Measurements from ENCODE around the gene CSNK2A2.

The CSNK2A2 gene

DNA sequence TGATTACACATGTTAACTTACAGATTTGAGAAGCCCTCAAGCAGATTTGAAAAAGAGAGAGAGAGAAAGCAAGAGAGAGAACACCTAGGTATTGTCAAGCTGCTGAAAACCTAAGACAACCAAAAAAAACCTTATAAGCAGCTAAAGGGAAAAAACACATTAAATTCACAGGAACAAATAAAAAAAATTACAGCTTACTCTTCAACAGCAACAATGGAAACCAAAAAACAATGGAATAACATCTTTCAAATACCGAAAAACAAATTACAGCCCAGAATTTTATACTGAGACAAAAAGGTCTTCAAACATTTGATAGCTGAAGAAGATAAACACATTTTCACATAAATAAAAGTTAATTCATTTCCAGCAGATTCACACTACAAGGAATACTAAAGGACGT lies 60.3 kb downstream of the CSNK2A2 start:
- DNase-seq: no peak

DNA sequence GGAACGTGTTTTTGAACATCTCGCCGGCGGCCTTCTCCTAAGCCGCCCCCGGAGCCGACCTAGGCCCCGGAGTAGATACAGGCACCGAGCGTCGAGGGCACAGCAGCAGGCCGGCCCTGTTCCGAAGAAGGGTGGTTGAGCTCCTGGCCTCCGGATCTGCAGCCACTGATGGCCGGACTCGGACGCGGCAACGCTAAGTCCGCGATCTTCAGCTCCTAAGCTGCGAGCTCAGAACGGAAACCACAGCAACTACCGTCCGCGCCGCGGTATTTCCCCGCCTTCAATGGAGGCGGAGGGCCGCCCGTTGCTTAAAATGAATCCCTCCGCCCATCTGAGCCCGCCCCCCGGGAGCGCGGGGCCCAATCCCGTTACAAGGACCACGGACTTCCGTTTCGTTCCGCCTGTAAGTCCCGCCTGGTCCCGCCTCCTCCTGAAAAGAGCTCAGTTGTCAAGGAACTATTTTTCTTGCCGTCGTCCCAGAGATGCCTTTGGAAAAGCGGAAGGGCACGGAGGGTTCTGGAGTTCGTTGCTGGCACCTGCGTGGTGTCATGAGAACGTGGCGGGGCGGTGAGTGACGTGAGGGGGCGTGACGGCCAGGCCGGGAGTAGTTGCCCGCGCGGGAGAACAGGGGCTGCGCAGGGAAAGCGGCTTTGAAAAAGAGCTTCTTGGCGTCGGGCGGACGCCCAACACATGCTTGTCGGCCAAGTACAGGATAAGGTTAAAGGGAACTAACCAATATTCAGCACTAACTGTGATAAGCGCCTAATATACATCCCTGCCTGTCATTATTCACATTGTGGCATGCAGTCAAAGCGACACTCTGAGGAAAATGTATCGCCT lies 68.6 kb downstream of the CSNK2A2 start, which contains the start of gene CFAP20:
Gene CFAP20, minus strand, starts transcription at position 285 of the 840 bp plus-strand sequence. Its CDS starts 266 bp downstream, at position 19.
- peak; percentile 100 for DNase-seq

DNA sequence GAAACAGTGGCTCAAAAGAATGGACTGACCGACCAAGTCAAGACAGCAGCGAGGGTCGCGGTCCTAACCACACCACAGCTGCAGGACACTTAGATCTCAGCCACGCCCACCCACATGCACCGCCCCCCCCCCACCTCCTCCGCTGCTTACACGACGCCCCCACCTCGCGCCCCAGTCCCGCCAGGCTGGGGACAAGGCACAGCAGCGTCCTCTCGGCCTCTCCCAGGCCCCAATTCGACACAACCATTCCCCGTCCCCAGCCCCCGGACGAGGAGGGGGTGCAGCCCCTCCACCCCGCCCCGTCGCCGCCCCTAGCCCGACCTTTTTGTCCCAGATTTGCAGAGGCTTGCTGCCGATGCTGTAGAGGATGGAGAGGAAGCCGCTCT lies 69.2 kb downstream of the CSNK2A2 start:
- no peak for DNase-seq

DNA sequence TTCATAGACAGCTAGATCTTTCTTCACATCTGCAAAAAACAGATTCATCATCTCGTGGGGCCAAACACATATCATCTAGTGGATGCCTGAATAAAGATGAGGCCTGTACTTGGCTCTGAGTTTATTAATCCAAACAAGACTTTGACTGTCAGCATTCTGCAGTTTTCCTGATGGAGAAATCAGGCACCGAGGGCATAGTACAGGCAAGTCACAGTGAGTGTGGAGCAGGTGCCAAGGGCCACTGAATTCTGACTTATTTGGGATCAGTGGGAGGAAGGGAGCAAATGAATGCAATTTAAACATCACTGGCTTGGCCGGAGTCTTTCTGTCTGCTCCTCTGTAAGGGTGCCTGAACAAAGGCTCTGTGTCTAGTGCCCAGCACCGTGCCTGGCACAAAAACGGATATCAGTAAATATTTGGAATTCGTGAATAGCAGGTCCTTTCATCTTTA lies 69.7 kb downstream of the CSNK2A2 start:
- no peak for DNase-seq

DNA sequence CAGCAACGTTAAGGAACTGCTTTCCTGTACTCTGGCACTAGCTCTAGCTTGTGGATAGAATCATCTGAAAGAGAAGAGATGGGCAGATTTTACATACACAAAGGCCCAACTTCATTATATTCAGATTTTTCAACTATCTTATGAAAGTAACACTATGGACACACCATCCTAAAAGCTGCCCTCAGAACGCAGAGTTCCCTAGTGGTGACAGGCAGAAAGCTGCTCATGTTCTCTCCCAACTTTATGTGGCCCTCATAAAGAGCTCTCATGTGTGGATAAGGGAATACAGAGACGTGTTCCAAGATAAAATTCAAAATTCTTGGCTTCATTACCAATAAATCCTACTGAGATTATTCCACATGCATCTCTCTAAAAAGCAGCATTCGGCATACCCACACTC lies 70.3 kb downstream of the CSNK2A2 start:
- no peak for DNase-seq

DNA sequence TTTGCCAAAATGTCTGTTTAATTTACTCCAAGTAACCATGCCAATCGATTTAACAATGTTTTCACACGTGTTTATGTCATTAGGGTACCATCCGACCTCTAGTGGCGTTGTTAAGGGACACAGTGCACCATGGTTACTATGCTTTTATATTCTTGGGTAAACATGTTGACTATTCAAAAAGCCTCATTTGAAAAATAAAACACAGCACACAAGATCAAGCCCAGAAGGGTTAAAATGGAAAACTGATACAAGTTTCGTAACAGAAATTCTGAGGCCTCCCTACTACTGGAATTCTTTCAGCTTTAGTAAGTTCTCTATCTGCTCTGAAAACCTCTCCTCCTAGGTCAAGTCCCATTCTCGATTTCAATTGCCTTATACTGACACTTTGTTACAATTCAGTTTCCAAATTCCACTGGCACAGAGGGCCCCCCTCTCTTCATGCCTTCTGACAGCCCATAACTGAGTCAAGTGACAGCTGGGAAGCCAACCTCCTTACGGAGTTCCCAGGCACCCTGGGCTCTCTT lies 70.8 kb downstream of the CSNK2A2 start:
- DNase-seq: no peak

DNA sequence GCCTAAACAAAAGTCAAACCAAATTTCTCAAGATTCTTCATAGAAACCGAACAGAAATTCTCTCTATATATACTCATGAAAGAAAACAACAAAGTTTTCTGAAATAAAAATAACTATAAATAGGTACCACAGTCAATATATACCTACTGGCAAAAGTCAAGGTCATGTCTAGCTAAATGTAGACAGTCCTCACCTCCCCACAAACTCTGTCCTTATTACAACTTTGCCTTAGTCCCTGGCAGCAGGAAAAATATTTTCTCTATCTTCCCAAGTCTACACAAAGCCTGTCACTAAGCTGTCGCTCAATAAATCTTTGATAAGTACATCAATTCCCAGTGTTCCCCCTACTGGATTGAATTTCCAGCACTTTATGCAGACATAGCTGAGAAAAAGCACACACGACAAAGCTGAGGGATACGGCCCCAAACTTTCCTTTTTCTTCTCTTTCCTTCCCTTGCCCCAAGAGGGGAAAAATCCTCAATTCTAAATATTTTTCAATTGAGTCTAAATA lies 71.4 kb downstream of the CSNK2A2 start:
- no peak for DNase-seq

DNA sequence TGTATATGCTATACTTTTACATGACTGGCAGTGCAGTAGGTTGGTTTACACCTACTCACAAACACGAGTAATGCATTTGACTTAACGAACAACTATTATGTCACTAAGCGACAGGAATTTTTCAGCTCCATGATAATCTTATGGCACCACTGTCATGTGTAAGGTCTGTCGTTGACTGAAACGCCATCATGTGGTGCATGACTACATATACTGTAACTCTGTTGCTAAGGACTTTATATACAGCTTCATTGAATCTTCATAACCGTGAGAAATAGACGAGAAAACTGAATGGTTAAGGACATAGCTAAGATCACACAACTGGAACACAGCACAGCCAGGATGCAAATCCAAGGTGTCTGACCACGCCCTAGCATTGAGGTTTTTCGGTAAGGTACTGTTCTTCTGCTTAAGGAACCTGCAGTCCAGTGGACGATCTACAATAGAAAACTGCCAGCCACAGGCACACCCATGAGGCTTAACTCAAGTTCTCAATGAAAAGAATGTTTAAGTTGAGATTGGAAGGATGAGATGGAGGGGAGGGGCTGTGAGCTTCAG lies 72.0 kb downstream of the CSNK2A2 start:
- no peak for DNase-seq

DNA sequence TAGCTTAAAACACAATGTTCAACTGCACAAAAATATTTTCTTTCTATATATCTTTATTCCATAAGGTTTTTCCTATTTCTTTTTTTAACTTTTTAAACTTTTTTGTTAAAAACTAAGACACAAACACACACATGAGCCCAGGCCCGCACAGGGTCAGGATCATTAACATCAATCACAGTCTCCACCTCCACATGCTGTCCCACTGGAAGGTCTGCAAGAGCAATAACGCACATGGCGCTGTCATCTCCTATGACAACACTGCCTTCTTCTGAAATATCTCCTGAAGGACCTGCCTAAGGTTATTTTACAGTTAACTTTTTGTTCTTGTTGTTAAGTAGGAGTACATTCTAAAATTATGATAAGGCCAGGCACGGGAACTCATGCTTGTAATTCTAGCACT lies 72.9 kb downstream of the CSNK2A2 start:
- DNase-seq: no peak

DNA sequence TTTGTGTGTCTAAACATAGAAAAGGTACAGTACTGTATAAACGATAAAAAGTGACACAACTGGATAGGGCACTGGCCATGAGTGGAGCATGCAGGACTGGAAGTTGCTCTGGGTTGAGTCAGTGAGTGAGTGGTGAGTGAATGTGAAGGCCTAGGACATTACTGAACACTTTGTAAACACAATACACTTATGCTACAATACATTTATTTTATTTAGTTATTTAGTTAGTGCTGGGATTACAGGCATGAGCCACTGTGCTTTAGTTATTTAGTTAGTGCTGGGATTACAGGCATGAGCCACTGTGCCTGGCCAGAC lies 73.3 kb downstream of the CSNK2A2 start:
- no peak for DNase-seq

DNA sequence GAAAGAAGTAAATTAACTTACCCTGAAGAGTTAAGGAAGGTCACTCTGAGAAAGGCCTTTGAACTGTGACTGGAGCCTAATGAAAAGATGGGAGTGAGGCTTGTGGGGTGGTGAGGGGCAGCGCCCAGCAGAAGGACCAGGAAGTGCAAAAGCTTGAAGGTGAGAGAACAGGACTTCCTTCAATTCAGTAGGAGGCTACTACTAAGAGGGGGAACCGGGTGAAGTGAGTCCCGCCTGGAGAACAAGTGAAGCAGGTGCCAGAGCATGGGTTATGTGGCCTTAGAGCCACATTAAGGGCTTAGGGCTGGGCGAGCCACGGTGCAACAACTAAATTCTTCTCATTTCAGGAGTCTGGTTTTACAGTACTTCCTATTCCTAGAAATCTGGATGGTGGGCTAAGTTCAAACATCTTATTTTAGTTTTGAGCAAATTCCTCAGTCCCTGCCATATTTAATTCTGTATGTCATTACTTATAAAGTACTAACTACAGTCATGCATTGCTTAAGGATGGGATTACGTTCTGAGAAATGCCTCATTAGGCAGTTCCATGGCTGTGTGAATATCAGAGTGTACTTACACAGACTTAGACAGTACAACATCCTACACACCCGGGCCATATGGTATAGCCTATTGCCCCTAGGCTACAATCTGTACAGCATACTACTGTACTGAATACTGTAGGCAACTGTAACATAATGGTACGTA lies 73.9 kb downstream of the CSNK2A2 start:
- no peak for DNase-seq

DNA sequence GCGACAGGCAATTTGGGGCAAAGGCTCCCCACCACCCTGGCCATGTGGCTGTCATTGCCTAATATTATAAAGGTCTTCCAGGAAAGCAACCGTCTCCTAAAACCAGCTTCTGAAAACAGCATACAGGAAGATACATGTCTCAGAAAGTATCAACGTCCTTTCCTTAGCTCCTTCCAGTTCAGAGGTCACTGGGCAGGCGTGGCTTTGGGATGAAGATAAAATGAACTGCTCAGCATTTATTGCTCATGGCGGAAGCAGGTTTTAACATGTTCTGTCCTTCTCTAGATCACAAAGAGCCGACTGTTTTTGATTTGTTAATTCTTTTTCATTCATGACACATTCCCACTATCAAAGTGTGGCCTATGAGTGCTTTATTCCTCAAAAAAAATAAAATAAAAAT lies 76.8 kb downstream of the CSNK2A2 start:
- DNase-seq: no peak

DNA sequence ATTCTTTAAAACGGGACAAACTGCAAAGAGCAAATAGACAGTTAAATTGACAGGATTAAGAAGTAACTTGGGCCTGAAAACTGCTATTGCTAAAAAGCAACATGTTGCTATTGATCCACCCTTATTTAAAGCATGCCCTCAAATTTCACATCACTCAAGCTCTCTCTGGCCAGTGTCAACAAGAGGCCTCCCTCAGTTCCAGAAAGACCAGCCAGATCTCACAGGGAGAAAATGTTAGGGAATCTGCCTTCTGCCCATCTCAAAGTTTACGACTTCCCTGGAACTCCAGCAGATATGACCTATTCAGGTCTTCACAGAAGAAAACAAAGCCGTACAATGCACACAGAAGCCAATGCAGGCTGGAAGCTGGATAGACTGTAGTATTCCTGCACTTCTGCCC lies 77.7 kb downstream of the CSNK2A2 start:
- DNase-seq: no peak

DNA sequence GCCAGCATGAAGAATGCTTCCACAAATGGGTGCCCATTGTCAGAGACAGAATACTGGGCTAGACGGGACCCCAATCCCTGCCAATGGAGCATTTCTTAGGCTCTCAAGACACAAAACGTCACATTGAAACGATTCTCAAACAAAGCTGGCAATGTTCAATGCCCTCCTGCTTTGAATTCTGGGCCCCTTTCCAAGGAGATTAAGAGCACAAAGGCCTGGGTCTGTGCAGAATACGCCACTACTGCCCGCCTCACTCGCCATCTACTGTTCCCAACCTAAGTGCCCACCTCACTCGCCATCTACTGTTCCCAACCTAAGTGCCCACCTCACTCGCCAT lies 78.4 kb downstream of the CSNK2A2 start:
- no peak for DNase-seq

DNA sequence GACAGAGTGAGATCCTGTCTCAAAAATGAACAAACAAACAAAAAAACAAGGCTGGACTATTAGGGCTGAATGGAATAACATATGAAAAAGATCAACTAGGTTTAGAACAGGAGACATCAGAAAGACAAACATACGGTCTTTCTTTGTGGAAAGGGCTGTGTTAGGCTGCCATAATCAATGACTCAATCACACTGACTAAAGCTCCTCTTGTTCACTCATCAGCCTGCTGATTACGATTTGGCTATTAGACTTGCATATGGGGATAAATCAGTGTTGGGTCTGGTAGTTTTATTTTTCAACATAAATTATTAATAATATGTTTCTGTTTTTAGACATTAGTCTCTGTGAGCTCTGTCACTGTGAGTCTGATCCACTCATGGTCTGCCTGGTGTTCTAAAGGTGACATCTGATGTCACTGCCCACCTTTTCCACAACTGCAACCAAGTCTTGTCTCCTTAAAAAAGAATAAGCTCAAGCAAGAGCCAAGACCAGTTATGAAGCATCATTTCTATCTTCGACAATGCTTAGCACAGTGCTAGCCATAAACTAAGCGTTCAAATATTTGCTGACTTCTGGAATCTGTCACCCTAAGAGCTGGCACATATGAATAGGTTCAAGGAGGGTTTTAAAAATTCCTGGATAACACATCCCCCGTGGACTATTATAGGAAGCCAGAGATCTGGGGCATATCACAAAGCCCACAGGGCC lies 79.0 kb downstream of the CSNK2A2 start:
- DNase-seq: no peak

DNA sequence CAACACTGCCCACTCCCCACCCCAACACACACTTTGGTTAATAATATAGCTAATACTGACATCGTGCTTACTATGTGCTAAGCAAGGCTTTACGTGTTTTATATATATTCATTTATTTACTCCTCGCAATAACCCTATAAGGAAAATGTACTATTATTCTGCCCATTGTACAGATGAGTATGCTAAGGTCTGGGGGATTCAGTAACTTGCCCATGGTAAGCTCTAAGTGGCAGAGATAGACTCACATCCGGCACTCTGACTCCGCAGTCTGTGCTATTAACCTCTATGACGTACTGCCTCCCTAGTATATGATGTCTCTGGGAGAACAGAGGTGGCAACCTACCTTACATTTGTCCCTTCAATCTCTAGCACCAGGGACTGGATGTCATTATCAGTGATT lies 81.4 kb downstream of the CSNK2A2 start:
- DNase-seq: no peak

DNA sequence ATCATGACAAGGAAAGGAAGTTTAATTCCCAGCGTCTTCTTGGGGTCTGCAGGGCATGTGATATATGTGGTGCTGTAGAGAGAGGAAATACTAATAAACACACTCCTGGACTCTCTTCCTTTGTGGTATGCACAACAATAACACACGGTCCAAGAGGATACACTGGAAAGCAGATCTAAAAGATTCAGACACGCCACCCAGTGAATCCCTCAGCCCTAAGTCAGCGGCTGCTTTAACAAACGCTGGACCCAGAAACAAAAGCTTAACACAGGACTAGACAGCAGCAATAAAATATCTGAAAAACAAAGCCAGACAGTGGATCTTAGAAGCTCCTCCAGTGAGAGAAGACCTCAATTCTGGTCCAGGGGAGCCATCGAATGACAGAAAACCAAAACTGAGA lies 81.8 kb downstream of the CSNK2A2 start:
- no peak for DNase-seq

DNA sequence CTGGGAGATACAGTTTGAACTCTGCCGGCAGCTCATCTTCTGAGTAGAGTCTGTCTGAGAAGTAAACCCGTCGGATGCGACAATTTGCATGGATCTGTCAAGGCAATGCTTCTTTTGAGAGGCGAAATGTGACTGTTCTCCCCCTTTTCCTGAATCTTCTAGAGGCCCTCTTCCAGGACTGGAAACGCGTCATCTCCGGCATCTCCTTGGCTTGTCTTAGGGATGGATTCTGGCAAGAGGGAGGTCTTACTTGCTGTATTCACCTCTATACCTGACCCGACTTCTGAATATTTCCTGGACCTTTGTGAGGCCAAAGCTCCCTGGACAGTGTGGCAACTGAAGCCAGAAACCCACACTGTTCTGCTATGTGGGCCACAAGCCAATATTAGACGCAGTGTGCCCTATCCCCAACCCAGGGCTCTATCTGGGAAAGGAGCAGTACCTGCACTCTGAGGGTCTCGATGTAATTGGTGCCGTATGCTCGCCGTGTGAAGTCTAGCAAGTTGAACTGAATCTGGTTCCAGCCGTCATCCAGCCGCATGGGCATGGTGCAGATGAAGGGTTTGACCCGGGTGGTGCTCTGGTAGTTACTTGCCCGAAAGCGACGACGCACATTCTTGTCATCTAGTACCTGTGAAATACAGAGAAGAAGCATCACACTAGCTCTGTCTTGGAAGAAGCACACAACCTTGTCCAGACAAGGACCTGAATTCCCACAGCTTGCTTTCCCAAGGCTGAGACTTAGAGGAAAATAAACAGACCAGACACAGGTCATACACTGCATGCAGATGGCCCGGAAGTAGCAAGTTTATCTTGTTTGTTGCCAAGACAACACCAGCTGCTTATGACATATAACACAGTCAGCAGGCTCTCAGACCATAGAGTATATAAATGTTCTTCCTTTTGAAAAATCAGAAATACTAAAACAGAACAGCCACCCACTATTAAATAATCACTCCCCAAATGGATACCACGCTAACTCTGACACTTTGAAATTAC lies 82.8 kb downstream of the CSNK2A2 start:
- DNase-seq: no peak

DNA sequence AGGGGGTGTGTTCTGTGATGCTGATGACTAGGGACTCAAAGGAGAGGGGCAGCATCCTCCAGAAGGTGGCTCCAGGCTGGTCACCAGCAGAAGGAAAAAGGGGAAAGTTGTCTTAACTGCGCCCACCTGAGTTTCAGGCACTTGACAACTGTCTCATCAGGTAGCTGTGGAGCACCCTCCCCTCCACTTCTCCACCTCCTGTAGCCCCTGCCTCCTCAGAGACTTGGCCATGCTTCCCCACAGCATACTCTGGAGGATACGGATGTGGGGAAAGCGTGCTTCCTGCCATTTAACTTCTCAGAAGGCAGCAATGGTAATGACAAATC lies 86.6 kb downstream of the CSNK2A2 start:
- no peak for DNase-seq

DNA sequence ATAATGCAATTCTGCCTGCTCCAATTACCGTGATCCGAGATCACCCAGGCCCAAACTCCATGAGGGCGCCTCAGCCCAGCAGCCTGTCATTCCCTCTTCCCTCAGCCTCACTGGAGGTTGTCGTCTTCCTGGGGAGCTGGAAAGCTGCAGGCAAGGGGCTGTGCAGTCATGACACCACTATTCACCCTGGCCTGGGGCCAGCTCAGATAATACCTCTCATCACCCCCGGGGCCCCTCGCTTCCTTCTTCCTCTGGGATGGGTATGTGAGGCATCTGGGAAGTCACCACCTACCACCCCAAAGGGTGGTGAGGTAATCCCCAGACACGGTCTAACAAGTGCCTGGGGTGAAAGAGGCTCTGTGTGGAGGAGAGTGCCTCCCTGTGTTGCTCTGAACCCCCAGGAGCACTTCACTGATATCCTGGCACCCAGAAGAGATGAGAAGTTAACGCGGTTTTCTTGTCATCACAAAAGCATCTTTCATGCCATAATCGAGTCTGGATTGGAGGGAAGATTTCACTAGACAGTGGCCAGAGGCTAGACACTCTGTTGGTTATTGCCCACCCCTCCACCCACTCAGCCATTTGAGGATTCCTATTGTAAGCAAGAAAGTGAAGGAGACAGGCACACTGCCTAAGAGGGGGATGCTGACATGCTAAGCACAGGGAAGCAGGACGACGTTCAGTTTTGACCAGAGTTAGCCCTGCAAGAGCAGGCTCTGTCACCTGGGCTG lies 87.2 kb downstream of the CSNK2A2 start:
- DNase-seq: peak; percentile 59

DNA sequence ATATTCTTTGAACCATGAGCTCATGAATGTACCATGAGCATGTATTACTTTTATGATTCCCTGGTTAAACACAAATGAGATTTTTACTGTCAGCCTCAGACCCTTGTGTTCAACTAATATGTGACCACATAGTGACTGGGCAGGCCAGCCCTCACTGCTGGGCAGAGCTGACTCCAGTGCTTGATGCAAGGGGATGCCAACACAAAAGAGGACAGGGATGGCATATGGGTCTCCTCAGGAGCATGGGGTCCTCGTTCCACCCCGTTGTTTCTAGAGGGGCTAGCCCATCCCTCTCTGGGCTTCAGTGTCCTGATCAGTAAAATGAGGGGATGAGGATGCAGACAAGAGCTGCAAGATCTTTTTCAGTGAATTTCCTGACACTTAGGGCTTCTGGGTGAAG lies 88.0 kb downstream of the CSNK2A2 start:
- DNase-seq: no peak

Measured in fibroblast of skin of abdomen (primary cell).